Cortex of kidney (tissue), 1 donor: Measurements from ENCODE around the gene TTLL8.
"Not testable (repeated sequence)": the region's sequence is repeated elsewhere in the genome, so short reads cannot be mapped to it uniquely, and the experiment has no call there.

Experiments used
- DNase-seq: peaks from one replicate; lab custom pipeline; 2025; lab: John Stamatoyannopoulos, UW

TTLL8 gene

DNA sequence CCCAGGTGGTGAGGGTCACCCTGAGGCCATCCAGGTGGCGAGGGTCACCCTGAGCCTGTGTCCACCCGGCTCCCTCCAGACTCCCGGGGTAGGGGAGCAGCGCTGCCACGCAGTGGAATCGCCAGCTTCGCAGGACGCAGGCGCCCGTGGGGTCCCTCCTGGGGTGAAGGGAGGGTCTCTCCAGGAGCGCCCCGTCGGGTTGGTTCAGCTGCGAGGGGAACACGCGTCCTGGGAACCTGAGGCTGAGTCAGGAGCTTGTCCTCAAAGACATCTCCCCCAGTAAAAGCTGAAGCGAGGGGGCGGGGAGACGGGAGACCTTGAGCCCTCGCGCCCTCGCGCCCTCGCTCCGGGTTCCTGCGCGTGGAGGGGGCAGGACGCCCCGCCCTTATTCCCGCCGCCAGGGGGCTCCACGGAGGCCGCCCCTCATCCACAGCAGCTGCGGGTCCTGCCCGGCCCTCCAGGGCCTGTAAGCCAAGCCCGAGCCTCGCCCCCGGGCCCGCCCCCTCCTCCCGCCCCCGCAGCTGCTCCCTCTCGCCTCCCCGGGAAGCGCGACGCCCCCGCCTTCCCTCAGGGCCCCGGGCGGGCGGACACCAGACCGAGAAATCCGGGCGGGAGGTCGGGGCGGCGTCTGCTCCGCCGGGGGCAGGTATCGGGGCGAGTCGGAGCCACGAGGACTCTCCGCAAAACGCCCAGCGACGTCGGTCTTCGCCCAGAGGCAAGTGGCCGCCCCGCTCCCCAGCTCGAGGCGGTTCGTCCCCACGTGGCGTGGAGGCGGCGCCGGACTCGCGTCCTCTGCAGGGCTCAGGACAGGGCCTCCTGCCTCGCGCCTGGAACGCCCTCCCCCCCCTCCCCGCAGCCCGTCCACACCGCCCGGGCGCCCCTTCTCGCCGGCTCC is 74.7 kb downstream of the TTLL8 start:
- no peak for DNase-seq

DNA sequence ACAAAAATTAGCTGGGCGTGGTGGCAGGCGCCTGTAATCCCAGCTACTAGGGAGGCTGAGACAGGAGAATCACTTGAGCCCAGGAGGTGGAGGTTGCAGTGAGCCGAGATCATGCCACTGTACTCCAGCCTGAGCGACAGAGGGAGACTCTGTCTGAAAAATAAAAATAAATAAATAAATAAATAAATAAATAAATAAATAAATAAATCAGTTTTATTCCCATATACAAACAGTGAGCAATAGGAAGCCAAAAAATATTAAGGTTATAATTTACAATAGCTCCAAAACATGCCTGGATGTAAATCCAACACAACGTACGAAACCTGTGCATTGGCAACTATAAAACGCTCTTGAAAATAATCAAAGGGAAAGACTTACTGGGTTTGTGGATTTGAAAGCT is 76.3 kb downstream of the TTLL8 start:
- DNase-seq = not testable (repeated sequence)

DNA sequence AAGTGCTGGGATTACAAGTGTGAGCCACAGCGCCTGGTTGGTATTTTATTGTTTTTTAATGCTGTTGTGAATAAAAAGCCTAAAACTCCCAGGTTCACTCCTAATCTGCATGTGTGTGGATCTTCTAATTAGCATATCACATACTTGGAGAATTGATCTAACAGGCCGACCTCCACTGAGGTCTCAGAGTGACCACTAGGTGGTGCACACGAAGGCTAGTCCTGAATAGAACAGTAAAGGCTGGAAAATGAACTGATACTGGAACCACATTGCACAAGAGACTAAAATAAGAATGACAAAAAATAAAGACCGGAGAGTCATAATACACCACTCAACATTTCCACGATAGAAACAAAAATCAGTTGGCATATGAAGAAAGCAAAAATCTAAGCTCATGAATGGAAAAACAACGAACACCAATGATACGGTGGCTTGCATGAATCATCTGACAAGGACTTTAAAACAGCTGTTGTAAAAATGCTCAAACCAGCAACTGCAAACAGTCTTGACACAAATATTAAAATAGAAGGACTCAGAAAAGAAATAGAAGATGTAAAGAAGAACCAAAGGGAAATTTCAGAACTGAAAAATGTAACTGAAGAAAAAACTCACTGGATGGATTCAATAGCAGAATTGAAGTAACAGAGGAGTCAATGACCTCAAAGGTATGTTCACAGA is 78.4 kb downstream of the TTLL8 start:
- no peak for DNase-seq

DNA sequence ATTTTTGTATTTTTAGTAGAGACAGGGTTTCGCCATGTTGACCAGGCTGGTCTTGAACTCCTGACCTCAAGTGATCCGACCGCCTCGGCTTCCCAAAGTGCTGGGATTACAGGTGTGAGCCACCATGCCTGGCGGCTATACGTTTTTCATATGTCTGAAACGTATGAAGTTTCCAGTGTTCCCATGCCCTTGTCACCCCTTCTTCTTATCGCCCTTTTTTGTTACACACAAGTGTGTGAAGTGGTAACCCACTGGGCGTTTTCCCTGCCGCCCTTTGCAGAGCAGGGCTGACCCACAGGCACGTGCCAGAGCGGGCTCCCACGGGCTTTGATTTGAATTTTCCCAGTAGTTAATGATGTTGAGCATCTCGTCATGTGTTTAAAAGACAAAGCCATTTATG is 80.5 kb downstream of the TTLL8 start:
- DNase-seq = no peak

DNA sequence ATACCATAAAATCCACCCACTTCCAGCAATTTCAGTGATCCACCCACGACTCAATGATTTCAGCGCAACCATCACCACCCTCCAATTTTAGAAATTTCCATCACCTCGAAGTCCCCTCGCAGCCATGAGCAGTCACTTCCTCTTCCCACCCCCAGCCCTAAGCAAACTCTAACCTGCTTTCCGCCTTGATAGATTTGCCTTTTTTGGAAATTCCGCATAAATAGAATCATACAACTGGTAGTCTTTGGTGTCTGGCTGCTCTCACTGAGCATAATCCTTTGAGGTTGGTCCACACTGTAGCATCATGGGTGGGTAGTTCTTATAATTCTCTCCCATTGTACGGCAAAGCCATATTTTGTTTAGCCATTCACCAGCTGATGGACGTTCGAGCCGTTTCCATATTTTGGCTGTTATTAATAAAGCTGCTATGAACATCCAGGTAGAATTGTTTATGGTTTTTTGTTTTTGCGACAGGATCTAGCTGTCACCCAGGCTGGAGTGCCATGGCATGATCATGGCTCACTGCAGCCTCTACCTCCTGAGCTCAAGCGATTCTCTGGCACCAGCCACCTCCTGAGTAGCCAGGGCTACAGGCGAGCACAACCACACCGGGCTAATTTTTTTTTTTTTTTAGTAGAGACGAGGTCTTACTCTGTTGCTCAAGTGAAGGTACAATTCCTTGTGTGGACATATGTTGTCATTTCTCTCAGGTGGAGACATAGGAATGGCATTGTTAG is 81.5 kb downstream of the TTLL8 start:
- DNase-seq = no peak

DNA sequence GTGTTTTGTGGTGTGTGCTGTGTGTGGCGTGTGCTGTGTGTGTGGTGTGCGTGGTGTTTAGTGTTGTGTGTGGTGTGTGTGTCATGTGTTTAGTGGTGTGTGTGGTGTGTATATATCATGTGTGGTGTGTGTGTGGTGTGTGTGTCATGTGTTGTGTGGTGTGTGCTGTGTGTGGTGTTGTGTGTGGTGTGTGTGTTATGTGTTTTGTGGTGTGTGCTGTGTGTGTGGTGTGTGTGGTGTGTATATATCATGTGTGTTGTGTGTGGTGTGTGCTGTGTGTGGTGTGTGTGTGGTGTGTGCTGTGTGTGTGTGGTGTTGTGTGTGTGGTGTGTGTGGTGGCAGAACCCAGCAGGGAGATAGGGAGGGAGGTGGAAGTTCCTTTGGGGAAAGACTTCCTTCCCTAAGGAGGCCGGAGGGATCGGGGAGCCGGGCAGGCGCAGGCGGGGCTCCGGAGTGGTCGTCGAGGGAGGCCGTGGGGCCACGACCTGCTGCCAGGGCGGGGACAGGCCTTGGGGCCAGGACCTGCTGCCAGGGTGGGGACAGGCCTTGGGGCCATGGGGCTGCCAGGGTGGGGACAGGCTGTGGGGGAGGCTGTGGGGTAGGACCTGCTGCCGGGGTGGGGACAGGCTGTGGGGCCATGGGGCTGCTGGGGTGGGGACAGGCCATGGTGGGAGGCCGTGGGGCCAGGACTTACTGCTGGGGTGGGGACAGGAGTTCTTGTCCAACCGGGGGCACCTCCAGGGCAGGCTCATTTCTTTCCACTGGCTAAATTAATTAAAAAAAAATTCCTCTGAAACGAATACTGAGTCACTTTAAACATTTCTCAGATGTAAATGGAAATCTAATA is 82.3 kb downstream of the TTLL8 start:
- DNase-seq = no peak

DNA sequence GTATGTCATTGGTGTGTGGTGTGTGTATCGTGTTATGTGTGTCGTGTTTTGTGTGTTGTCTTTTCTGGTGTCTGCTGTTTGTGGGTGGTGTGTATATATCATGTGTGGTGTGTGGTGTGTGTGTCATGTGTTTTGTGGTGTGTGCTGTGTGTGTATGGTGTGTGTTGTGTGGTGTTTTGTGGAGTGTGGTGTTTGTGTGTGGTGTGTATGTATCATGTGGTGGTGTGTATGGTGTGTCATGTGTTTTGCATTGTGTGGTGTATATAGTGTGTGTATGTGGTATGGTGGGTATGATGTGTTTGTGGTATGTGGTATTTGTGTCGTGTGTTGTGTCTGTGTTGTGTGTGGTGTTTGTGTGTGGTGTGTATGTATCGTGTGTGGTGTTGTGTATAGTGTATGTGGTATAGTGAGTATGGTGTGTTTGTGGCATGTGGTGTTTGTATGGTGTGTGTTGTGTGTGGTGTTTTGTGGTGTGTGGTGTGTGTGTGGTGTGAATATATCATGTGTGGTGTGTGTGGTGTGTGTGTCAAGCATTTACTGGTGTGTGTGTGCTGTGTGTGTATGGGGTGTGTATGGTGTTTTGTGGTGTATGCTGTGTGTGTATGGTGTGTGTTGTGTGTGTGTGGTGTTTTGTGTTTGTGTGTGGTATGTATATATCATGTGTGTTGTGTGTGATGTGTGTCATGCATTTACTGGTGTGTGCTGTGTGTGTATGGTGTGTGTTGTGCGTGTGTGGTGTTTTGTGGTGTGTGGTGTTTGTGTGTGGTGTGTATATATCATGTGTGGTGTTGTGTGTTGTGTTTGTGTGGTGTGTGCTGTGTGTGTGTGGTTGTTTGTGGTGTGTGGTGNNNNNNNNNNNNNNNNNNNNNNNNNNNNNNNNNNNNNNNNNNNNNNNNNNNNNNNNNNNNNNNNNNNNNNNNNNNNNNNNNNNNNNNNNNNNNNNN is 84.8 kb downstream of the TTLL8 start:
- DNase-seq = no peak

DNA sequence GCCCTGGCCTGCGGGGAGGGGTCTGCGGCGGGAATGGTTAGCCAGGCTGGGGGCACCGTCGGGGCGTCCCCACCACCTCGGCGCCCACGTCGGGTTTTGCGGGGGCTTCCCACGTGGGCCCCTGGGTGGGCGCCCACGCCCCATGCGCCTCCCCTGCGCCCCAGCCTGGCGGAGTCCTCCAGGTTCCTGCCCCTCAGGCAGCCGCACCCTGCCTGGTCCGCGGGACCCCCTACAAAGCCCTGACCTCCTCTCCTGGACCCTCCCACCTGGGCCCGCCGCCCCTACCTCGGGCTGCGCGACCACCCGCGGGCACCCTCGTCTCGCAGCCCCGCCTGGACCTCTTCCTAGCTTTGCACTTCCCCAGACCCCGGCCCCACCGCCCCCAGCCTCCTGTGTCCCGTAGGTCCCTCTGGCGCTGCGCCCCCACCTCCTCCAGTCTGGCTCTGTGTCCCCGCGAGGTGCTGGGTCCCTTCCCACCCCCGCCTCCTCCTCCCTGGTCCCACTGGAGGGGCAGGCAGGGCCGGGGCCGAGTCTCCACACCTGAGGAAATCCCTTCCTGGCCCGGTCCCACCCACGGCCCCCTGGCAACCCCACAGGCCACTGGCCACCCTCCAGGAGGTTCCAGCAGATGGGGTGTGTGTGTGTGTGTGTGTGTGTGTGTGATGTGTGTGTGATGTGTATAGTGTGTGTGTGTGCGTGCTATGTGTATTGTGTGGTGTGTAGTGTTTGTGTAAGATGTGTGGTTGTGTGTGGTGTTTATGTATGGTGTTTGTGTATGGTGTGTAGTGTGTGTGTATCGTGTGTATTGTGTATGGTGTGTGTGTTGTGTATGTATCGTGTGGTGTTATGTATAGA is 85.7 kb downstream of the TTLL8 start:
- DNase-seq = no peak

DNA sequence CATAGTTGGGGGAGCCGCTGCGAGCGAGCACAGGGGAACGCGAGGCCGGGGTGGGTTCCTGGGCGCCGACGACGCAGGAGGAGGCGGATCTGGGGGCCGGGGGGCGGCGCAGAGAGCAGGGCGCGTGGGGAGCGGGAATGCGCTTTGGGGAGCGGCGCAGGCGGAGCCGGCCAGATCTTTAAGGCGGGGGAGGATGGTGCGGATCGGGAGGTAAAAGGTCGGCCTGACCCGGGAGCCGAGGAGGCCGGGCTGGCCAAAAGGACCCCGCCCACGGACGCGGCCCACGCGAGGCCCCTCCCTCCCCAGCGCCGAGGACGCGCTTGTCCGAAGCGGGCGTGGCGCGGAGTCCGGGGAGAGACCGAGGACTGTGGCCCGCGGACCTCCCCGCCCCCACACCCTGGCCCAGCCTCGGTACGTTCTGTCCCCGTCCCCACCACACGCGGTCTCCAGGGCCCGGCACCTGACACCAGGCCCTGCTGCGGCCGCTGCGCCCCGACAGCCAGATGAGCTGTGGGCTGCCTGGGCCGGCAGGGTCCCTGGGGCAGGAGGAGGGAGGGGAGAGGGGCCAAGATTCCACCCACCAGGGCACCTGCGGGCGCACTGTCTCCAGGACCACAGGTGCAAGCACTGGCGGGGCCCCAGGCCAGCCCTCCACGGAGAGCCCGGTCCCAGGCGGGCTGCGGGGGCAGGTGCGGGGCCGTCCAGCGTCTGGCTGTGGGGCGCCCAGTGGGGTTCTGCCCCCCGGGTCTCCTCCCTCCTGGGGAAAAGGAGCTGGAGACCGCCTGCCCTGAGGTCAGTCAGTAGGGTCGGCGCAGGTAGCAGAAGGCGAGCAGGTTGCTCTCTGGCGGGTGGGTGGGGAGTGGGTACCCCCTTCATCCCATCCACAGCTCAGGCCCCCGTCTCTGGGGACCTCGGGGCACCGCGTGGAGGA is 86.6 kb downstream of the TTLL8 start:
- no peak for DNase-seq

DNA sequence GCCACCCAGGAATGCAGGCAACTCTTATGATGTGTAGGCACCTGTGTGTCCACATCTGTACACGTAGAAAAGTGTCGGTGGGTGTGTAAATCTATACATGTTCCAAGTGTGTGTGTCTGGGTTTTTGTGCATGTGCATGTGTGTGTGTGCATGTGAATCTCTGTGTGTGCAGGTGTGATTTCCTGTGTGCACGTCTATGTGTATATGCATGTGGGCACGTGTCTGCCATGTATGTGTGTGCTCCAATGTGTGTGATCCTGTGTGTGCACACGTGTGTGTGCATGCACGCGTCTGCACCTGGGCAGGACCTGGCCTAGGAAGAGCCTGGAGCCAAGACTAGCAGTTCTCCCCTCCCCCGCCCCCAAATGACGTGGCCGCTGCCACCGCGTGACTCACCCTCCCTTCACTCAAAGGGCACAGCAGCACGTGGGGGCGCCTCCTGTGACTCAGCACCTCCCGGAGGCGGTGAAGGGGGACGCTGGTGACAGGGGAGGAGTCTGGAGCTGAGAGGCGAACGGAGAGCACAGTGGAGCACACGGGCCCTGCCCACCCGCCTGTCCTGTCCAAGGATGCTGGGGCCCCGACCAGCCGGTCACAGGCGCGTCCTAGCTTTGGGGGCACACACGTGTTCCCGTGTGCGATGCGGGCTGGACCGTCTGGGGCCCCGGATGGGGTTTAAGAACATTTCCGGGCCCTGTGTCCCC is 87.4 kb downstream of the TTLL8 start:
- DNase-seq = no peak

DNA sequence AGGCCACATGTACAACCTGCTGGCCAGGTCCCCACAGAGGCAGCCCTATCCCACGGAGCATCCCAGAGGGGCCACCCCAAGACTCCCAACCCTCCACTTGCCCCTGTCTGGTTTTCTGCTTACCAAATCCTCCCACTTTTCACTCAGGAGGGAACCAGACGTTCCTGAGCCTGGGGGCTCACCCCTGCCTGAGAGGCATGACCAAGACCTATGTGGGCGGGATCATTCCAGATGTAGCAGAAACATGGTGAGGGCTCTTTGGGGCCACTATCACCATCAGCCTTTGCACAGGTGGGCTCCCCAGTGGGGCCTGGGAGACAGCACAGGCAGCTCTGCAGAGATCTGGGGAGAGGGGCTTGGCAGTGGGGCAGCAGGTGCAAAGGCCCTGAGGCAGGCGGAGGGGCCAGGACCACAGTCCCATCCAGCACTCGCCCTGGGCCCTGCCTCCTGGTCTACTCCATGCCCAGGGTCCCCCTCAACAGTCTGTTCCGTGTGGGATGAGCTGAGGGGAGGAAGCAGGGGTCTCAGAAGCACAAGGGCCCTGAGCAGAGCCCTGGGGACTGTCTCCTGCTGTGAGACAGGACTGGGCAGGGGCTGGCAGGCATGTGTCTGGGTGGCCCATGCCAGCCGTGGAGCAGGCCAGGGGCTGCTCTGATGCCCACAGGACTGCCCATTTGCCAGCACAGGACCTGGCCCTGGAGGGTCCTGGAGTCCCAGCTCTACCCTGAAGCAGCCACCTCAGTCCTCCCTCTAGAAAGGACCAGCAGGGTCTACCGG is 88.2 kb downstream of the TTLL8 start:
- no peak for DNase-seq

DNA sequence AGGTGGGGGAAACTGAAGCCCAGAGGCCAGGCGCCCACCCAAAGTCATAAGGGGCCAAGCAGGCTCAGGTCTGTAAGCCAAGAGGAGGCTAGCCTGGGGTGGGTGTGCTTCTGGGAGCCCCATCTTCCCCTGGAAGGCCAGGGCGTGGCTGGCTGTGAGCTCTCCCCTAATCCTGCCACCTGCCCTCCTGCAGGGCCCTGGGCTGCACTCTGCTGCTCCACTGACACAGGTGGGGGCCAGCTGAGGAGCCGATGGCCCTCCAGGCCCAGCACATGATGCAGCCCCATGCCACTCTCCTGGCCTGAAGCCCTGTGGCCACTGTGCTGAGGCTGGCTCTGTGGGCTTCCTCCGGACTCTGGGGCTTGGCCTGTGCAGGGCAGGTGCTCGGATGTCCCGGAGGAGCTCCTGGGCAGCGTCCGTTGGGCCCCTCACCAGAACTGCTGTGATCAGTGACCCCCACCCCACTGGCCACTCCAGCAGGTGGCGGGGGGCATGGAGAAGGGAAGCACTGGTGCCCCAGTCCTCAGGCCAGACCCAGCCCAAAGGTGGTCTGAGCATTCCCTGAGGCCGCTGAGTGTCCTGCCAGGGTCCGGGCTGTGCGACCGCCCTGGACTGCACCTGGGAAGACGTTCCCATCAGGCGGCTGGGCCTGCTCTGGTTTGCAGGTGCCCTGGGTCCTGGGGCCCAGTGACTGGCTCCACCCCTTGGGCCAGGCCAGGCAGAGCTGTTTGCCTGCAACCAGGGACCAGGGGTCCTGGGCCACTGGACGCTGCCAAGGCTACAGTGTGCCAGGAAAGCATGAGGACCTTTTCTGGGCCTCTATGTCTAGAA is 89.1 kb downstream of the TTLL8 start:
- DNase-seq = no peak
